RPMI7951 (cell line): ENCODE data around the gene STXBP6. TPM values are rescaled to one million over a fixed set of nuclear protein-coding genes. Genes with fewer than 3 reads are reported as not detected.

Experiments
- DNase-seq: peaks from one replicate; pipeline ENCODE4 v3.0.0-alpha.2; 2012; ENCODE audit warnings: low read depth
- total RNA-seq: library from RNA; depleted of rRNA; stranded (reverse); fragments of >200 nt; shearing (Covaris generic); gene quantifications from 2 replicates; pipeline ENCODE4 v1.2.3, GENCODE V29; 2014

STXBP6 gene
- total RNA-seq, 1 experiment from 2014 or later: 18.7 TPM

DNA sequence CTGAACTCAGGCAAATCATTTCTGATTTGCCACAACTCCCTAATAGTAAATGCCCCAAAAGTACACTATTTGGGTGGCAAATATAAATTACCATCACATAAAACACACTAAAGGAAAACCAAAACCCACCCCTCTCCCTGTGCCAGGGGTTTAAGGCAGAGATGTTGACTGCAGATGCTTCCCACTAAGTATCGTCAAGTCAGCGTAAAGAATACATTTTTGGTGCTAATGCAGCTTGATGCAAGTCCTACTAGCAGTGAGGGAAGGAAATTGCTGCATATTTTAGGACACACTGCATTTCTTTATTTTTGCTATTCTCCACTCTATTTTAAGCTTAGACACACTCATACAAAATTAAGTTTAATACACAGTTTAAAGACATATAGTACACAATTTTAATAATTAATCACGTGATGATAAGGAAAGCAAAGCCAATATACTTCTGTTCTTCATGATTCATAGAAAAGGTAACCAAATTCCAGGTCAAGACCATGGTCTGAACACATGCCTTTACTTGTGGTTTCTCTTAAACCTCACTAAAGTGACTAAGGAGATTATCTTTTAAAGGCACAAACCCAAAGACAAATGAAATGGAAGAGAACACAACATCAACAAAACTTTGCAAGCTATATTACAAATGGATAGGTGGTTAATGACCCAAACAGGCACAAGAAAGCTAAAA is 162.2 kb downstream of the STXBP6 start:
- DNase-seq: no peak

DNA sequence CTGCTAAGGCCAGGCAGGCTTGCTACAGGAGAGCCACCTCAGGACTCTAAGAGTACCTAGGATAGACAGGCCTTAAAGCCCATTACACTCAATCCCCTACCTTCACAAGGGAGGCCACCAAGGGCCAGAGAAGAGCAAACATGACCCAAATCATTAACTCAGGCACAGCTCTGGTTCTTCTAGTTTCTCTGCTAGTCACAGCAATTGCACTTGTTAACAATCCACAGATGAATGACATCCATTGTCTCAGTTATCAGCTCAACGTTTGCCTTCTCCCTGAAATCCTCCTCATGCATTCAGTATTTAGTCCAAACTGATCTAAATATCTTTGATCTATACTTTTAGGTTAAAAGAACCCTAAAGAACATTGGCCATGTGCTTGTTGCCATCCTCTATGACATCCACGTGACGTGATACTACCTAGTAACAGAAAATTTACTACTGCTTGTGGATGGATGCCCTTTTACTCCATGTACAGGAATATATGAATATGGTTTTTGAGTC is 164.5 kb downstream of the STXBP6 start:
- no peak for DNase-seq

DNA sequence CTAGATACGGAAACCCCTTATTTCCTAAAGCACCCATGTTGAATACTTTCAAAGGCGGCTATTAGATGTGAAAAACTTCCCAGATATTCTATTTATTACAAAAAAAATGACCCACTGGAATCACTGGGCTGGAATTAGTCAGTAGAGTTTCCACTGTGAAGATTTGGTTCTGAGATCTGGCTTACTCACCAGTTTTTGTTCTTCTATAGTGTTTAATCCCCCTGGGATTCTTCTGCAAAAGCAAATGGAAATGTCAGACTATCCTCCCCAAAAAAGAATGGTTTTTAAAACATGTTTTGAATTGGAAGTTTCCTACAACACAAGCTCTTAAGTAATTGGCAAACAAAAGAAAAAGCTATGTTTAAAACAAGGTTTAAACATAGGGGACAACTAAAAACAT is 166.4 kb downstream of the STXBP6 start:
- DNase-seq: no peak

DNA sequence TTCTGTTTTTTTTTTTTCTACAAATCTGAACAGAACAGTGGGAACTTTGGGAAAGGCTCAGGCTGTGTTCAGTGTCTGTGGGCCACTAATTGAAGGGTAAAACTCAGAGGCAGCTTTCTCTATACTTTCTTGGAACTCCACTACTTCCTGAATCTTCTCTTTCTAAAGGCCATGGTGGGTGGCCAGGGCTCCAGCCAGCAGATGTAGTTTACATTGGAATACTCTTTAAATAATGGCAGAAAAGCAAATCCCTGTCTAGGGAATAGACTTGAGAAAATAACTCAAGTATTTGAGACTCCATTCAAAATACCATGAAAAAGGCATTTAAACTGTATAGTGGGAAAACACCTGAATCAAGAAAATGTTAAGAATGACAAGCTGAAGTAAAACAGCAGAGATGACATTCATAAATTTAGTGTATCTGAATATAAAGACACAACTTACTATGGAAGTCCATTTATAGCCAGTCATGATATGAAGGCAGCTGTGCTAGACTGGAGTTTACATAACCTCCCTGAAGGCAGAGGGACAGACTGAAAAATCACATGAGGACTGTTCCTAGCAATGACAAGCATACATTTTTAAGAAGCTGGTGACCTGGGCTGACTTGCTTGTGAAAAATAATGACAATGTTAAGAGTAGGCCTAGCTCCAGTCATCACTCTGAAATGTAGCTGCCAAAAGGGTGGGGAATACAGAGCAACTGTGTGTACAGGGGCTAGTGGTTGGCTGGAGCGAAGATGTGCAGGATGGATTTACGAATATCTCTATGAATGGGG is 168.6 kb downstream of the STXBP6 start:
- no peak for DNase-seq

DNA sequence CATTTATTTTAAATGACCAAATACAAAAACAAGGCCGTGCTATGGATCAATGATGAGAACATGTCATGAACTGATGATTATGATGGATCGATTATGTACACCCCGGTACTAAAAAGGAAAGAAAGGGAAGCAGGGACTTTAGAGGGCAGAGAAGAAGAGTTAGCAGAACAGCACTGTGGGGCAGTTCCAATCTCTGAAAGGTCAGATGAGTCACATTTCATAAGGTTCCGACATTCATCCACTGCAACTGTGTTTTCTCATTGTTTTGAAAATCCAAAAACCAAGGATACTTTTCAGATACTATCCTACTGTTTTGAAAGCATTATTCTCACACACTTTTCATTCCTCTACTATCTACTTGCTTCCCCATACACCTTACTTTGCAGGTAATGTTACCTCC is 169.3 kb downstream of the STXBP6 start:
- peak; percentile 29 for DNase-seq

DNA sequence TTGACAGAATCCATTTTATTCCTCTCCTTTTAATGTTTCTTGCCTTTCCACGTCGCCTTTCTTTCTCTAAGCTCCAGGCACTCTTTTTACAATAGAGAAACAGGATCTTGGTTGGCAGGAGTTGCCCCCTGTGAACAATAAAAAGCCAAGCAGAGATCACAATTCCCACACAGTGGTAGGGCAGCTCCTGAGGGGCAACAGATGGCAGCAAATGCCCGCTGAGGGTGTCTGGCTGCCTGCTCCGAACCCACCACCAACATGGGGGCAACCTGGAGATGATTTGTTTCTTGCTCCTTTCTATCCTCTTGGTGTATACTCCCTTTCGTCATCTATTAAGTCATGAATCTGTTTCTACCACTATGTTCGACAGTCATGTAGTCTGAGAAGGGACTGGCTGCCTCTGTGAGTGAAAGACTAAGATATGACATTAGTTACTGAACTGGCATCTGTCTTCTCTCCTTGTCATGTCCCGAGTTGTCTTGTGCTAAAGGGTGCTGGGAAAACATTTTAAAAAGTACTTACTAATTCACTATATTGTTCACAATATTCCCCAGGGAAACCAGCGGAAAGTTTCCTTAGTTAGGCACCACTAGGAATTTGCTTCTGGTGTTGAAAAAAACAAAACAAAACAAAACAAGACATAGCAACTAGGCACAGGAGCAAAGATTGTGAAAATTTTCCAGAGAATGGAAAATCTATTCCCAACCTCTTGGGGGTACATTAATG is 170.1 kb downstream of the STXBP6 start:
- DNase-seq: no peak

DNA sequence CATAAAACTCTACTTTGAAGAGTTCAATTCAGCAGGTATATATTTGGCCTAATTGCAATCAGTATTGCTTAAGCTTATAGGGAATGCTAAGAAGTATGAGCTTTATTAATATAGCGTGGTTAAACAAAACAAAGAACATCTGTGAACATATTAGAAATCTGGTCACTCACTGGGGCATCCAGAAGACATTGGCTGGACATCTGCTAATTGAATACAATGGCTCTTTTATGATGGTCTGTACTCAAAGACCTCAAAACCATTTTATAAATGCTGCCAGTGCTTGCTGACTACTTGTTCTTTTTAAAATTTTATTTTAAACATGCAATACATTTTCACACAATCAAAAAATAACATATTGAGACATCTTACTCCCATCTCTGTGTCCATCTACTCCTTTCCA is 173.0 kb downstream of the STXBP6 start:
- peak; percentile 21 for DNase-seq

DNA sequence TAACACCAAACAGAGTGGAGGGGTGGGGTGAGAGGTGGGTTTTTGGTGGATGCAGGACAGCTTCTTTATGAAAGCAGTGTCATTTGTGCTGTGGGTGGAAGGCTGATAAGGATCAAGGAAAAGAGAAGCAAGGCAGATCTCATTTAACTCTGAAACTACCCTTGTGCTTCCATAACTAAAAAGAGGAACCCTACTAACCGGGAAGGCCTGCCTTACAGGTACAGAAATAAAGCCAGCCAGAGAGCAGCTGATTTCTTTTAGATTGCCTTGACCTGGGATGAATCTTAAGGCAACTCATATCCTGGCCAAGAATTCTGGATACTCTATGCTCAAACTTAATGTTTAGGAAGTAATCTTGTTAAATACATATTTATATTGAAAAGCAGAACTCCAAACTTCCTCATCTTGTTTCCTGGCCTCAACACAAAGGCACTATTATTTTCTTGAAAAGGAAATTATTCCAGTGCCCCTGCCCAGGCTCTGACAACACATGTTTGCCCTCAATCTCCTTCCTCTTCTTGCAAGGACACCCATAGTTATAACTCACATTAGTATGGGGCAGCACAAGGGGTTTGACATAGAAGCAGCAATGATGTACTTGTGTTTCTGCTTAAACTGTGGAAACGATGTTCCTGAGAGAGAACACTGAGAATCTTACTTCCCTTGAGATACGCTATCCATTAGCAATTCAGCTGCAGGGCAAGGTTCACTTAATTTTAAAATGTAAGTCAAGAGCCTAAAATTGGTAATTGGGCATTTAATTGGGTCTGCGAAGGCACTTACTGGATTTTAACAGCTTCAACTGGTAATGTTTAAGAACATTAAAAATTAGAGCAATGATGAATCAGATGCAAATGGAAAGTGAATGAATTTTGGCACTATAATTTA is 173.7 kb downstream of the STXBP6 start:
- no peak for DNase-seq

DNA sequence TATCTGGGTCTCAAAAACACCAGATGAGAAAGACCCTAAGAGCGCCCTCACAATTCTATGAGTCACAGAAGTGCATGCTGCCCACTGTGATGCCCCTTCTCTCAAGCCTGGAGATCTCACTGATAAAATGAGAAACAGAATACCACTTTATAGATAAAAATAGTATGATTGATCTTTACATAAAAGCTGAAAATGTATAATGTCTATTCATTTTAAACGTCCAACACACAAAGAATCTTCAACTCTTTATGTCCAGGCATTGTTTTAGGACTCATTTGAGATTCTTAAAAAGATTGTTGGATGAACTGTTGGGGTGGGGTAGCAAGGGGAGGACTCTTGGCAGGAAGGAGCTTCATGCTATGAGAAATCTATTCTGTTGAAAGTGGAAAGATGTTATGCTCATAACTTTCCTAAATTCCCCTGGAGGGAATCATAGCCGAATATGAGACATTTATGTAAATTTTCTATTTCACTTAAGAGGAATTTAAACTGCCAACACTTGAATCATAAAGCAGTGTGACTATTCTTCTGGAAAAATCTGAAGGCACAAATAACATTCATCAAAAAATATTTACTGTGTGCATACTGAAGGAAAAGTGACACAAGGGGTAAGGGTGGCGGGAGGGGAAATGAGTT is 174.6 kb downstream of the STXBP6 start:
- no peak for DNase-seq

DNA sequence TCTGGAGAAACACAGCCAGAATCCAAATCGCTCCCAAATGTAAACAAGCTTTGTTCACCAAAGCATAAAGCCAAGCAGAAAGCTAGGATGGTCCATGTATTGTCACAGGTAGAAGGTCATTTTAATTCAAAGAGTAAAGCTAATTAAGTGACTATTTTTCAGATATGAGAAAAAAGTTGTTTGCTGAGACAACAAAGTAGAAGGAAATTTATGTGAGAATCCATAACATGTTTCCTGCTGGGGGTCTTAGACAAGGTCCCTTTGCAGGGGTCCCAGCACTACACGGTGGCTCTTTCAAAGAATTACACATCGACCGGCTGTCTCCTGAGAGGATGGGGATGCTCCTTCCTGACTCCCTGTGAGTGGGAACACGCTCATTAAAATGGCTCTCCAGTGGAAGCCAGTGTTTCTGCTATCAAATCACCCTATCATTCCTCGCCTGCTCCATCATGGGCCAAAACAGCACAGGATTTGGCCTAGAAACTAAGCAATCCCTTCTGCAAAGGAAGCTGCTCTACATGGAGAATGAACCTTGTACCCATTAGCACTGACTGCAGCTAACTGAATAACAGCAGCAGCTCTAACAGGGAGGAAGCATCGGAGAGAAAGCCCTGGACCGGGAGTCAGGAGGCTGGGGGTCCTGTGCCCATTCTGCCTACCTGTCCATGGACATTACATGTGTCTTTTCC is 175.3 kb downstream of the STXBP6 start:
- no peak for DNase-seq

DNA sequence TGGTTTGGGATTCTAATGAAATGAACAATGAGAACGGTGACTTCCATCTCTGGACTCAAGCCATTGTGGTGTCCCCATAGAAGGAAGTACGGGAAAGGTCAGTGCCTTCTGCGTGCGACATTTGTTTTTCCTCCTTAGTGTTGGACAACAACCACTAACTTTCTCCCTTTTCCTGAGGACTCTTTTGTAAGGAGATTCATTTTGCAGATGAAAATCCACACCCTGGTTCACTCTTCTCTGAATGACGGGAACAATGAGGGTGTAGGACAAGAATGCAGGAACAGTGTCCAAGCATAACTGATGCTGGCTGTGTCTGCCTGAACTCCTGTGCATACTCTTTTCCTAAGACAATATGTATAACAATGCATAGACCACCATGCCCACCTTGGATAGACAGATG is 176.4 kb downstream of the STXBP6 start:
- no peak for DNase-seq

DNA sequence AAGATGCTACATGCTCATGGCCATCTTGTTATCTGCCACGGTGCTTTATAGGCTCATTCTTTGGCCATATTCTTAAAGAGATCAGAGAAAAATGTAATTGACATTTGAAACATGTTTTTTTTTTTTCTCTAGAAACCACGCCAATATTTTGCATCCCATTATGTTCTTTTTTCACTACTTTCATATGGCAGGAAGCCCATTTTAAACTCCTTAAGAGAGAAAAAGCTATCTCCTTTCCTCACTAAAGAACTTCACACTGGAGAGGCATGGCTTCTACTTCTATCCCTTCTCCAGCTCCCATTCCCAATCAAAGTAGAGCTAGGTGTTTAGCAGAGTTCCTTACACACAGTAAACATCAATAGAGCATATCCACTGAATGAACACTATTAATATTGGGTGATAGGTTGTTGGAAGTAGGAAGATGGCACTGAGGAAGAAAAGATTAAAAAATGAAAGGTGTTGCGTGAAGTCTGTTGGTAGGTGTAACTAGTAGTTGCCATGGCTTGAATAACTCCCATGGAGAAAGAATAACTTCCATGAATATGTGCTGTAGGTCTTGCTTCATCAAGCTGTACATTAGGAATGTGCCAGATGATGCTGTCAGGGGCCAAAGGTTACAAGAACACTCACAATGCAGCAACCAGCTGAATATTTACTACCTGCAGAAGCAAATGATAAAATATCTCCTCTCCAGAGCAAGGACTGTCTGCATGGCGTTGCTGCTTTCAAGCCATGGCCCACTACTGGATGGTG is 178.8 kb downstream of the STXBP6 start:
- no peak for DNase-seq

DNA sequence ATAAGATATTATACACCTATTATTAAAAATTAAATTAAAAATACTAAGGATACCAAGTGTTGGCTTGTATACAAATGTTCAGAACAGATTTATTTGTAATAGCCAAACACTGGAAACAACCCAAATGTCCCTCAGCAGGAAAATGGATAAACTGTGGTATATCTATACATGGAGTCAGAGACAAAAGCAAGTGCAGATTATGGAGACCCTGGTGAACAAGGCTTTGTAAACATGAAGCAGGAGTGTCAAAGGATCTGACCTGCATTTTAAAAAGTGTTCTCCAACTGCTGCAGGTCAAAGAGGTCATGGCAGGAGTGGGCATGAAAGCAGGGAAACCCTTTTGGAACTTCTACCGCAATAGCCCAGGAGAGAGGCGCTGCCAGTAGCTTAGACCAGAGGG is 181.6 kb downstream of the STXBP6 start:
- no peak for DNase-seq

DNA sequence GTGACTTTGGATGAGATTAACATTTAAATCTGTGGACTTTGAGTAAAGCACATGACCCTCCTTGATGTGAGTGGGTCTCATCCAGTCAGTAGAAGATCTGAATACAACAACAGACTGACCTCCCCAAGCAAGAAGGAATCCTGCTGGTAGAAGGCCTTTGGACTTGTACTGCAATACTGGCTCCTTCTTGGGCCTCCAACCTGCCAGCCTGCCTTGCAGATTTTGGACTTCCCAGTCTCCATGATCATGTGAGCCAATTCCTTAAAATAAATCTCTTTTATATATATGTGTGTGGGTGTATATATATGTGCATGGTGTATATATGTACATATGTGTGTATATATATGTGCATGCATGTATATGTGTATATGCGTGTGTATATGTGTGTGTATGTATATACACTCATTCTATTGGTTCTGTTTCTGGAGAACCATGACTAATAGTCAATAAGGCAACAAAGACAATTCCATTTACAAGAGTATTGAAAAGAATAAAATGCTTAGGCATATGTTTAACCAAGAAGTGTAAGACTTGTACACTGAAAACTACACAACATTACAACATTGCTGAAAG is 183.8 kb downstream of the STXBP6 start:
- DNase-seq: no peak

DNA sequence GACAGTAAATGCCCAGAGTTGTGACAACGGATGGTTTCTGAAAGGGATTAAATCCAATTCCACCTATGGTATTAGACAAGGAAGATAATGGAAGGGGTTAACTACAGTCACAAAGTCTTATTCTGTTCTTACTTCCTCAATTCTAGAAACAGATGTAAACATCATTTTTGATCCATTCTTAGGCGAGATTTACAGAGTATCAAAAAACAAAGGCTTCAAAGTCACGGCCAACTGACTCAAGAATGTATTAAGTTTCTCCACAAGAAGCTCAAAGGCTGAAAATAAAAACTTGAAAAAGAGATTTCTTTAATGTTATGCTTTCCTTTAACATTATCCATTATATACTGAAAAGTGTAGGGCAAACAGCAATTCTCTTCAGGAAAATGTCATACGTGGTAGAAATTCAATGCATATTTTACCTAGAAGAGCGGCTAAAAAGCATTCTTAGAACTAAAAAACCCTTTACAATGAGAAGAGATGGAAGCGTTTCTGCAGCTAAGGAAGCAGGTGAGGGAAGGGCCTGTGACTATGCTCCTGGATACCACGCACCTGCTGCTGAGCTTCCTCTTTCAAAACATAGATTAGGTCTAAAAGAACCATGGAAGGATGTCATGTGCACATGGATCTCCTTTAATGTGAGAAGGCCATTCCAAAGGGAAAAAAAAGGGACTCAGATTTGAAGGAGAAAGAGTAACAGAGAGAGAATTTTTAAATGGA is 185.8 kb downstream of the STXBP6 start:
- DNase-seq: no peak

DNA sequence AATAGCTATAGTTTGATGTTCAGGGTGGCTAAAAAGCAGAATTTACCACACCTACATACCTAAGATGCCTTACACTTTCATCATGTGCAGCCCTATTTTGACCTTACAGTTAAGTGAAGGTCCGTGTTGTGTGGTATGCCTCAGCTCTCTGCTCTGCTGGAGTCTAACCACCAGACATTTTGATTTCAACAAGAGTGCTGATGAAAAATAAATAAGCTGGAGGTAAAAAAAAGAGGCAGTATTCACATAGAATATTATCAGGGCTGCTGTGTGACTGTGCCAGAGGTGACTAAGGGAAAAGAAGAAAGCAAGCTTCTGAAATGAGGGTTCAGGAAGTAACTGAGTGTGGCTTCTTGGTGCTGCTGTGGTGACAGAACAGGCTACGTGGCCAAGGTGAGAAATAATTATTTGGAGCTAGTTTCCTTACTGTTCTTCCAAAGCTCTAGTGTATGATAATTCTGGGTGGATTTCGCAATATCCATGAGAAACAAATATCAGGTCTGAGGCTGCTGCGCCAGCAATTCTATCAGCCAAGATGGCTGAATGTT is 188.8 kb downstream of the STXBP6 start:
- no peak for DNase-seq

DNA sequence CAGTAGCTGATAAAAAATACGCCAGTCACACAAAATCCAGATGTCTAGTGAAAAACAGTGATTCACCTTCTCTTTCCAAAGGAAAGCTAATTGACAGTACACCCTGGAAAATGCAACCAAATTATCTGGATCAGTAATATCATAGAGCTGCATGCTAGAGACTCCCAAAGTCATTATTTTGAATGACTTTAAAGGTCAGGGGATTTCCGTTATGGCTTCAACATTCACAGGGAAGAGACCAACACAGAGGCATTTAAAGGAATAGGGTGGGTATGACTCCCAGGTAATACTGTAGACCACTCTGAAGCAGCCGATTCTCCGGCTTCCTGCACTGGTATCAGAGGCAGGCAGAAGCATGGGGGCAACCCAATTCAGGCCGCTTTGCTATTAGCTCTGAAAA is 190.4 kb downstream of the STXBP6 start:
- no peak for DNase-seq

DNA sequence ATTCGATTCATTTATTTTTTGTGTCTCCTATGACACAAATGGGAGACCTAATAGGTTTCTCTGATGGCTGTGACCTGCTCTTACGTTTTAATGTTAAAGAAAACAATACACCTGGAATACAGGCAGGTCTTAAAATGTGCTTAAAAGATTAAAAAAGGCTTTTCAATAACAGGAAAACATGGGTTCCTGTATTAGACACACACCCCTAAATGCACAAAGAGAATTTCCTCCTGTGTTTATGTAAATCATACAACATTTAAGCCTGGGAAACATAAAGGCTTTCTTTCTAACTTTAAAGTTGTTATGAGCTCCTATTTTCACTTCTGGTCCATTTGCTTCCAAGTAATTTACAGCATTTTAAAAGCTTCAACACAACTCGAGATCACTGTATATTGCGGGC is 191.3 kb downstream of the STXBP6 start:
- no peak for DNase-seq
